Measurements from ENCODE around the gene LITAF. TPM values are rescaled to one million over a fixed set of nuclear protein-coding genes. Genes with fewer than 3 reads are reported as not detected.

Gene LITAF
- total RNA-seq, 1 donor from 2014 or later: 124 TPM

- no peak for TF ChIP-seq CTCF (IDR thresholded peaks at IDR 0.05)
- ChIA-PET POLR2A (interaction anchor here (0.6 to 0.7 kb wide), 2 partner anchors 10 to 24 kb away, joined by 4 to 5 read pairs; no protein-coding TSS in a partner anchor), CTCF (no interaction called here)
- Mint-ChIP-seq H3K4me1 (peaks cover 58% of the 10 kb centered on the region), H3K36me3 (ENCODE audit: low read depth) (no peaks in the 10 kb centered on the region), H3K9me3 (no peaks in the 10 kb centered on the region), H3K4me3 (no peak overlapping the region), H3K27ac (no peak overlapping the region), H3K27me3 (no peaks in the 10 kb centered on the region)
- ATAC-seq (ENCODE audit: low read depth) (no peak), DNase-seq (no peak)
- intact Hi-C loops (cut with micrococcal nuclease): no loop called here
These were observed 40.1 kb upstream of the LITAF start for GRCh38 chr16:11626657-11627291.

GRCh38 chr16:11625769-11626168 lies 39.0 kb upstream of the LITAF start:
- POLR2A ChIA-PET: no interaction called here
- intact Hi-C loops (cut with micrococcal nuclease): no loop called here
- peak overlapping the region; percentile 18 for H3K27ac Mint-ChIP-seq
- H3K27me3 Mint-ChIP-seq: no peaks in the 10 kb centered on the region
- TF ChIP-seq CTCF (IDR thresholded peaks at IDR 0.05): no peak
- H3K9me3 Mint-ChIP-seq: no peaks in the 10 kb centered on the region
- H3K4me3 Mint-ChIP-seq: no peak overlapping the region
- peaks cover 62% of the 10 kb centered on the region for H3K4me1 Mint-ChIP-seq
- DNase-seq: no peak
- no peak for ATAC-seq (ENCODE audit: low read depth)
- no peaks in the 10 kb centered on the region for H3K36me3 Mint-ChIP-seq (ENCODE audit: low read depth)
- CTCF ChIA-PET: no interaction called here

GRCh38 chr16:11624636-11625607 lies 38.2 kb upstream of the LITAF start:
- Mint-ChIP-seq H3K27ac (peak overlapping the region; percentile 69), H3K4me3 (no peak overlapping the region), H3K9me3 (peaks cover 3% of the 10 kb centered on the region), H3K36me3 (ENCODE audit: low read depth) (no peaks in the 10 kb centered on the region), H3K4me1 (peaks cover 62% of the 10 kb centered on the region), H3K27me3 (no peaks in the 10 kb centered on the region)
- ATAC-seq (ENCODE audit: low read depth) (no peak), DNase-seq (no peak)
- no peak for TF ChIP-seq CTCF (IDR thresholded peaks at IDR 0.05)
- ChIA-PET POLR2A (no interaction called here), CTCF (no interaction called here)
- intact Hi-C loops (cut with micrococcal nuclease): no loop called here

- DNase-seq: no peak
- Mint-ChIP-seq H3K4me1 (peaks cover 60% of the 10 kb centered on the region), H3K4me3 (no peak overlapping the region), H3K9me3 (peaks cover 3% of the 10 kb centered on the region), H3K36me3 (ENCODE audit: low read depth) (no peaks in the 10 kb centered on the region), H3K27ac (peak overlapping the region; percentile 69), H3K27me3 (no peaks in the 10 kb centered on the region)
- no peak for TF ChIP-seq CTCF (IDR thresholded peaks at IDR 0.05)
- ATAC-seq (ENCODE audit: low read depth): no peak
- intact Hi-C loops (cut with micrococcal nuclease): no loop called here
- CTCF ChIA-PET: interaction anchor here (1.2 kb wide), 1 partner anchor 92 kb away, joined by 3 read pairs; no protein-coding TSS in a partner anchor
- POLR2A ChIA-PET: no interaction called here
These were observed 37.5 kb upstream of the LITAF start for GRCh38 chr16:11624205-11624604.

All from activated B cell treated with CpG ODN at 0.5 μM for 24 hours (primary cell).